B cell (primary cell): Measurements from ENCODE around the gene FNDC3A.

Experiments used
- CTCF ChIP-seq: fragments of 200-600 bp; IDR thresholded peaks from one replicate; pipeline ENCODE4 v1.8.0; 2022; ENCODE audit warnings: antibody characterized with exemption, mild to moderate bottlenecking
- EZH2 ChIP-seq: IDR thresholded peaks from 2 replicates; pipeline ENCODE4 v1.6.1; 2012; ENCODE audit warnings: borderline replicate concordance, low read depth, mild to moderate bottlenecking, moderate library complexity, low read length; ENCODE audit not compliant: insufficient read depth, poor library complexity, severe bottlenecking

DNA sequence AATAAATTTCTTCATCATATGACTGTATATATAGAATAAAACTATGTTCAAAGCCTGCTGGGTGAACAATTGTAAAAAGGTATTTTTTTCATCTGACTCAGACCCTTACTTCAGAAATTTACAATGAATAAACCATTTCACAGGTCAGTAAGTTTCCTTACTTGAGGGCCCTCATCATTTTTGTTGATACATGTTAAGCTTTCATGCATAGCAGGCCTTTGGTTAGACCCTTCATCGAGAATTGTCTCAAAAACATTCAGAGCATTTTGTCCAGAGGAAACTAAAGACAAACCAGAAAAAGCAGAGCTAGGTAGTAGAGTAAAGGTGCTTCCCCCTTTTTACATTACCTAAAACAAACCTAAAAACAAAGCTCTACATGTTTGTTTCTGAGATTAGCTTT is 46.2 kb downstream of the FNDC3A start:
- no peak for TF ChIP-seq CTCF
- TF ChIP-seq EZH2, result no peak
